PC-3 (cell line): Measurements from ENCODE around the gene HAO1. TPM values are rescaled to one million over a fixed set of nuclear protein-coding genes. Genes with fewer than 3 reads are reported as not detected.

Experiments
- ATAC-seq: fragments of 200-7000 bp; cut with Tn5 transposase; 2 replicates; pipeline ENCODE4 v1.9.1; 2020; ENCODE audit warnings: mild to moderate bottlenecking, moderate library complexity
- BruUV-seq: library from RNA; stranded (reverse); fragments of 400-500 nt; replicated peaks from 2 replicates; lab custom pipeline; 2021; lab: Mats Ljungman, UMichigan
- CTCF ChIA-PET: fragments of 300-600 bp; sonication (Branson Sonifier 250); formaldehyde crosslinking; loops from one replicate; lab custom pipeline; 2022; ENCODE audit warnings: antibody characterized with exemption; lab: Charles Lee
- POLR2A ChIA-PET: fragments of 300-600 bp; sonication (Branson Sonifier 250); formaldehyde crosslinking; loops from one replicate; lab custom pipeline; 2022; ENCODE audit warnings: antibody characterized with exemption; ENCODE audit not compliant: unreplicated experiment; lab: Charles Lee
- DNase-seq: peaks from one replicate; pipeline ENCODE4 v3.0.0-alpha.2; 2015
- H2AFZ ChIP-seq: fragments of 300-600 bp; sonication (generic); 2 replicates; pipeline ENCODE4 v1.6.0; 2016; ENCODE audit warnings: antibody characterized with exemption, low read length
- H3F3A ChIP-seq: fragments of 300-600 bp; sonication (generic); one replicate; pipeline ENCODE4 v1.6.0; 2017; ENCODE audit warnings: antibody characterized with exemption, low read length, control low read depth, mild to moderate bottlenecking; ENCODE audit not compliant: unreplicated experiment
- H3K27ac ChIP-seq: fragments of 300-600 bp; sonication (generic); 2 replicates; pipeline ENCODE4 v1.5.1; 2016; ENCODE audit warnings: mild to moderate bottlenecking, low read length
- H3K27me3 ChIP-seq: fragments of 300-600 bp; sonication (generic); 2 replicates; pipeline ENCODE4 v1.6.1; 2016; ENCODE audit warnings: low read length, mixed read lengths
- H3K36me3 ChIP-seq: fragments of 300-600 bp; sonication (generic); 2 replicates; pipeline ENCODE4 v1.6.1; 2016; ENCODE audit warnings: low read depth, mixed run types, low read length, mixed read lengths
- H3K4me1 ChIP-seq: fragments of 300-600 bp; sonication (generic); 2 replicates; pipeline ENCODE4 v1.5.1; 2016; ENCODE audit warnings: low read length; ENCODE audit not compliant: insufficient read depth
- H3K4me2 ChIP-seq: fragments of 300-600 bp; sonication (generic); 2 replicates; pipeline ENCODE4 v1.6.0; 2016; ENCODE audit warnings: low read length
- H3K4me3 ChIP-seq: fragments of 300-600 bp; sonication (generic); 2 replicates; pipeline ENCODE4 v1.5.1; 2016; ENCODE audit warnings: mild to moderate bottlenecking, low read length, mixed read lengths
- H3K79me2 ChIP-seq: fragments of 300-600 bp; sonication (generic); 2 replicates; pipeline ENCODE4 v1.6.1; 2017; ENCODE audit warnings: low read length, mixed read lengths
- H3K9ac ChIP-seq: fragments of 300-600 bp; sonication (generic); 2 replicates; pipeline ENCODE4 v1.6.0; 2016; ENCODE audit warnings: mild to moderate bottlenecking, low read length
- H3K9me2 ChIP-seq: fragments of 300-600 bp; sonication (generic); replicated peaks from 2 replicates; pipeline ENCODE4 v1.6.1; 2016; ENCODE audit warnings: mixed run types, low read length, mixed read lengths
- H3K9me3 ChIP-seq: fragments of 300-600 bp; sonication (generic); 2 replicates; pipeline ENCODE4 v1.6.1; 2016; ENCODE audit warnings: low read length, mixed read lengths
- H4K20me1 ChIP-seq: fragments of 300-600 bp; sonication (generic); 2 replicates; pipeline ENCODE4 v1.6.1; 2016; ENCODE audit warnings: low read length, mixed read lengths
- CTCF ChIP-seq: fragments of 300-600 bp; sonication (generic); conservative IDR thresholded peaks from 2 replicates; pipeline ENCODE4 v1.5.1; 2017; ENCODE audit warnings: antibody characterized with exemption, low read depth, mild to moderate bottlenecking, low read length
- EZH2 ChIP-seq: fragments of 300-600 bp; sonication (generic); IDR thresholded peaks from one replicate; pipeline ENCODE4 v1.6.1; 2017; ENCODE audit warnings: antibody characterized with exemption, mild to moderate bottlenecking, low read length; ENCODE audit not compliant: unreplicated experiment
- EZH2phosphoT487 ChIP-seq: fragments of 300-600 bp; sonication (generic); IDR thresholded peaks from 2 replicates; pipeline ENCODE4 v1.6.1; 2018; ENCODE audit warnings: mild to moderate bottlenecking, antibody characterized with exemption, low read length, borderline replicate concordance
- intact Hi-C: fragments of 100-400 bp; cut with micrococcal nuclease; formaldehyde crosslinking; loops from 2 replicates; pipeline ENCODE4 v1.9.0; 2023
- total RNA-seq: library from RNA; depleted of rRNA; stranded (reverse); fragments of >200 nt; gene quantifications from 2 replicates; pipeline ENCODE4 v1.2.3, GENCODE V29; 2014

The HAO1 gene
- total RNA-seq, 1 experiment from 2014 or later = 0.33 TPM

GRCh38 chr20:7855545-7855944, 84.7 kb downstream of the HAO1 start:
- Histone ChIP-seq H3K4me1 (peaks cover 79% of the 10 kb centered on the region), H3K36me3 (no peaks in the 10 kb centered on the region), H3K79me2 (no peaks in the 10 kb centered on the region), H2AFZ (no peak overlapping the region), H3K9me3 (no peaks in the 10 kb centered on the region), H3F3A (peaks cover 12% of the 10 kb centered on the region), H3K27me3 (no peaks in the 10 kb centered on the region), H4K20me1 (no peaks in the 10 kb centered on the region), H3K9me2 (no peaks in the 10 kb centered on the region), H3K9ac (peak overlapping the region; percentile 63), H3K27ac (peak overlapping the region; percentile 96), H3K4me2 (peak overlapping the region; percentile 45), H3K4me3 (no peak overlapping the region)
- TF ChIP-seq CTCF (no peak), EZH2 (no peak), EZH2phosphoT487 (no peak)
- ATAC-seq (no peak), DNase-seq (peak; percentile 84)
- intact Hi-C loops = loop anchor here (5.0 kb wide), 3 partner anchors 63 to 743 kb away; no protein-coding TSS in a partner anchor
- BruUV-seq = no TSS peak
- ChIA-PET CTCF (interaction anchor here (0.6 kb wide), 1 partner anchor 25 kb away, joined by 3 read pairs; no protein-coding TSS in a partner anchor), POLR2A (interaction anchor here (0.6 kb wide), 1 partner anchor 72 kb away, joined by 3 read pairs; no protein-coding TSS in a partner anchor)

GRCh38 chr20:7853493-7853892, 86.8 kb downstream of the HAO1 start:
- POLR2A ChIA-PET = no interaction called here
- Histone ChIP-seq H3K9me2 (no peaks in the 10 kb centered on the region), H4K20me1 (no peaks in the 10 kb centered on the region), H3K9ac (peak overlapping the region; percentile 81), H3K36me3 (no peaks in the 10 kb centered on the region), H3K9me3 (no peaks in the 10 kb centered on the region), H3K27me3 (no peaks in the 10 kb centered on the region), H3K4me1 (peaks cover 90% of the 10 kb centered on the region), H3K4me2 (no peak overlapping the region; the same call in 1 of the 2 replicates), H3K79me2 (no peaks in the 10 kb centered on the region), H3K27ac (peak overlapping the region; percentile 96), H3K4me3 (no peak overlapping the region), H3F3A (peaks cover 12% of the 10 kb centered on the region), H2AFZ (no peak overlapping the region)
- intact Hi-C loops = loop anchor here (5.0 kb wide), 1 partner anchor 141 kb away; no protein-coding TSS in a partner anchor
- TF ChIP-seq EZH2phosphoT487 (no peak), EZH2 (no peak), CTCF (no peak)
- DNase-seq (peak; percentile 79), ATAC-seq (no peak)
- no TSS peak for BruUV-seq
- CTCF ChIA-PET = no interaction called here

- Histone ChIP-seq H4K20me1 (no peaks in the 10 kb centered on the region), H3K9me3 (no peaks in the 10 kb centered on the region), H3K4me1 (peaks cover 68% of the 10 kb centered on the region), H3K9me2 (no peaks in the 10 kb centered on the region), H3K4me2 (peak overlapping the region; percentile 44), H3K79me2 (no peaks in the 10 kb centered on the region), H2AFZ (peak overlapping the region; percentile 8; the same call in 1 of the 2 replicates), H3K4me3 (no peak overlapping the region), H3K9ac (peak overlapping the region; percentile 81), H3K27me3 (no peaks in the 10 kb centered on the region), H3F3A (peaks cover 7% of the 10 kb centered on the region), H3K27ac (peak overlapping the region; percentile 96), H3K36me3 (no peaks in the 10 kb centered on the region)
- intact Hi-C loops = loop anchor here (1.0 to 5.0 kb wide), 2 partner anchors 10 to 139 kb away; no protein-coding TSS in a partner anchor
- CTCF ChIA-PET = no interaction called here
- ATAC-seq (peak; percentile 80), DNase-seq (peak; percentile 97)
- POLR2A ChIA-PET = no interaction called here
- BruUV-seq = no TSS peak
- no peak for TF ChIP-seq EZH2phosphoT487
- no peak for TF ChIP-seq EZH2
- TF ChIP-seq CTCF = no peak
These were observed 89.3 kb downstream of the HAO1 start for GRCh38 chr20:7850775-7851490.
